OCI-LY1 (cell line): ENCODE results near the gene ARHGEF28.

Experiments
- H2AFZ ChIP-seq: fragments of 200-600 bp; sonication (generic), shearing (Covaris generic); 2 replicates; pipeline ENCODE4 v1.6.0; 2014; ENCODE audit warnings: antibody characterized with exemption, mild to moderate bottlenecking, low read length
- H3F3A ChIP-seq: fragments of 200-600 bp; sonication (generic), shearing (Covaris generic); 2 replicates; pipeline ENCODE4 v1.6.0; 2014; ENCODE audit warnings: mild to moderate bottlenecking, antibody characterized with exemption, low read length, moderate library complexity; ENCODE audit not compliant: insufficient read depth
- H3K27ac ChIP-seq: fragments of 200-600 bp; sonication (generic); 2 replicates; pipeline ENCODE4 v1.5.1; 2014; ENCODE audit warnings: low read length, mixed run types, mild to moderate bottlenecking, low read depth; ENCODE audit not compliant: poor library complexity, severe bottlenecking
- H3K27me3 ChIP-seq: fragments of 200-600 bp; sonication (generic); 2 replicates; pipeline ENCODE4 v1.6.0; 2014; ENCODE audit warnings: antibody characterized with exemption, mild to moderate bottlenecking, low read length, moderate library complexity; ENCODE audit not compliant: insufficient read depth
- H3K36me3 ChIP-seq: fragments of 200-600 bp; sonication (generic); 2 replicates; pipeline ENCODE4 v1.6.1; 2014; ENCODE audit warnings: mild to moderate bottlenecking, antibody characterized with exemption, low read length, moderate library complexity, mixed read lengths; ENCODE audit not compliant: insufficient read depth
- H3K4me1 ChIP-seq: fragments of 200-600 bp; sonication (generic); 2 replicates; pipeline ENCODE4 v1.5.1; 2014; ENCODE audit warnings: mild to moderate bottlenecking, low read length, moderate library complexity; ENCODE audit not compliant: insufficient read depth, severe bottlenecking
- H3K4me2 ChIP-seq: fragments of 200-600 bp; sonication (generic), shearing (Covaris generic); 2 replicates; pipeline ENCODE4 v1.6.1; 2014; ENCODE audit warnings: low read length
- H3K4me3 ChIP-seq: fragments of 200-600 bp; sonication (generic); 2 replicates; pipeline ENCODE4 v1.5.1; 2014; ENCODE audit warnings: low read length, low read depth, mild to moderate bottlenecking, mixed read lengths; ENCODE audit not compliant: poor library complexity, severe bottlenecking
- H3K79me2 ChIP-seq: fragments of 200-600 bp; shearing (Covaris generic); 2 replicates; pipeline ENCODE4 v1.6.1; 2016; ENCODE audit warnings: mixed run types, low read length, mixed read lengths; ENCODE audit not compliant: insufficient read depth
- H3K9ac ChIP-seq: fragments of 200-600 bp; sonication (generic), shearing (Covaris generic); 2 replicates; pipeline ENCODE4 v1.6.1; 2014; ENCODE audit warnings: mild to moderate bottlenecking, low read length, mixed read lengths
- H3K9me2 ChIP-seq: fragments of 200-600 bp; sonication (generic), shearing (Covaris generic); 2 replicates; pipeline ENCODE4 v1.6.1; 2014; ENCODE audit warnings: low read depth, mild to moderate bottlenecking, low read length, mixed read lengths
- H3K9me3 ChIP-seq: fragments of 200-600 bp; shearing (Covaris generic); 2 replicates; pipeline ENCODE4 v1.6.1; 2014; ENCODE audit warnings: low read length, mixed read lengths
- H4K20me1 ChIP-seq: fragments of 200-600 bp; sonication (generic), shearing (Covaris generic); 2 replicates; pipeline ENCODE4 v1.6.0; 2016; ENCODE audit warnings: mild to moderate bottlenecking, low read length; ENCODE audit not compliant: insufficient read depth
- CTCF ChIP-seq: fragments of 200-600 bp; sonication (generic), shearing (Covaris generic); IDR thresholded peaks from 2 replicates; pipeline ENCODE4 v1.5.1; 2017; ENCODE audit warnings: mild to moderate bottlenecking, antibody characterized with exemption, low read length, moderate library complexity, mixed read lengths
- EZH2 ChIP-seq: fragments of 200-600 bp; sonication (generic), shearing (Covaris generic); IDR thresholded peaks from 2 replicates; pipeline ENCODE4 v1.8.0; 2017; ENCODE audit warnings: borderline replicate concordance, mixed run types, mild to moderate bottlenecking, antibody characterized with exemption, low read length, moderate library complexity, mixed read lengths

ARHGEF28 gene

GRCh38 chr5:73625944-73626811 is at the start of gene ARHGEF28:
ARHGEF28 (plus strand) TSS chr5:73626196; CDS start chr5:73684852, 58,656 bp downstream.
- no peak within 1 kb of the TSS for H3K27ac ChIP-seq
- no peak within 1 kb of the TSS for H2AFZ ChIP-seq
- no peaks in the 10 kb centered on the region for H3K79me2 ChIP-seq
- H3F3A ChIP-seq = no peaks in the 10 kb centered on the region
- no peaks in the 10 kb centered on the region for H4K20me1 ChIP-seq
- no peak within 1 kb of the TSS for H3K4me2 ChIP-seq
- no peaks in the 10 kb centered on the region for H3K4me1 ChIP-seq
- TF ChIP-seq CTCF (no peak), EZH2 (no peak)
- no peak within 1 kb of the TSS for H3K4me3 ChIP-seq
- H3K9me2 ChIP-seq = no peaks in the 10 kb centered on the region
- H3K36me3 ChIP-seq = no peaks in the 10 kb centered on the region
- no peak within 1 kb of the TSS for H3K9ac ChIP-seq
- H3K9me3 ChIP-seq = no peaks in the 10 kb centered on the region
- H3K27me3 ChIP-seq = no peaks in the 10 kb centered on the region

- Histone ChIP-seq H3K9me3 (no peaks in the 10 kb centered on the region), H2AFZ (no peak overlapping the region), H3F3A (no peaks in the 10 kb centered on the region), H3K27me3 (no peaks in the 10 kb centered on the region), H3K4me3 (no peak overlapping the region), H3K9ac (no peak overlapping the region), H3K79me2 (no peaks in the 10 kb centered on the region), H3K4me1 (no peaks in the 10 kb centered on the region), H4K20me1 (no peaks in the 10 kb centered on the region), H3K9me2 (no peaks in the 10 kb centered on the region), H3K27ac (no peak overlapping the region), H3K4me2 (no peak overlapping the region), H3K36me3 (peaks cover 36% of the 10 kb centered on the region)
- TF ChIP-seq CTCF (no peak), EZH2 (no peak)
Observed at GRCh38 chr5:73582285-73583145, 43.5 kb upstream of the ARHGEF28 start.

- Histone ChIP-seq H3K36me3 (0 out of 2 replicates have a peak, but pooled peaks cover 6% of the 10 kb centered on the region), H3K4me2 (no peak overlapping the region)
- TF ChIP-seq EZH2 (no peak), CTCF (no peak)
Observed at GRCh38 chr5:73587923-73588322, 38.1 kb upstream of the ARHGEF28 start.

More at GRCh38 chr5:73587923-73588322, 38.1 kb upstream of the ARHGEF28 start:
- Histone ChIP-seq H3K27me3 (no peaks in the 10 kb centered on the region), H4K20me1 (no peaks in the 10 kb centered on the region), H3K27ac (no peak overlapping the region), H3K79me2 (no peaks in the 10 kb centered on the region), H3K4me3 (no peak overlapping the region), H3F3A (no peaks in the 10 kb centered on the region), H2AFZ (no peak overlapping the region), H3K9me3 (no peaks in the 10 kb centered on the region), H3K4me1 (no peaks in the 10 kb centered on the region), H3K9ac (no peak overlapping the region), H3K9me2 (no peaks in the 10 kb centered on the region)
